Measurements from ENCODE around the gene TPD52L2.

TPD52L2 gene

GRCh38 chr20:63854069-63854765, 10.9 kb upstream of the TPD52L2 start:
- Histone ChIP-seq H4K20me1 (ENCODE audit: insufficient read depth, low read length, poor library complexity, severe bottlenecking) (no peaks in the 10 kb centered on the region), H3K4me3 (ENCODE audit: low read length, poor library complexity, severe bottlenecking) (no peak overlapping the region), H3K9me2 (replicated peaks; ENCODE audit: low read depth, low read length) (no peaks in the 10 kb centered on the region), H3K9ac (ENCODE audit: low read depth, low read length, poor library complexity, severe bottlenecking) (peak overlapping the region; percentile 36), H3K4me1 (ENCODE audit: insufficient read depth, low read length, poor library complexity, severe bottlenecking) (peaks cover 37% of the 10 kb centered on the region), H3K4me2 (ENCODE audit: low read depth, low read length, poor library complexity, severe bottlenecking) (peak overlapping the region; percentile 44), H3K9me3 (ENCODE audit: insufficient read depth, low read depth, low read length) (no peaks in the 10 kb centered on the region), H3K36me3 (ENCODE audit: insufficient read depth, low read length) (no peaks in the 10 kb centered on the region), H3F3A (ENCODE audit: low read depth) (no peaks in the 10 kb centered on the region), H3K27me3 (ENCODE audit: insufficient read depth, low read length, poor library complexity, severe bottlenecking) (no peaks in the 10 kb centered on the region), H2AFZ (ENCODE audit: low read length) (no peak overlapping the region), H3K79me2 (ENCODE audit: insufficient read depth, low read length) (no peaks in the 10 kb centered on the region)
- no peak for TF ChIP-seq EZH2phosphoT487 (IDR thresholded peaks at IDR 0.05; ENCODE audit: borderline replicate concordance)
- TF ChIP-seq, protein P1, sequence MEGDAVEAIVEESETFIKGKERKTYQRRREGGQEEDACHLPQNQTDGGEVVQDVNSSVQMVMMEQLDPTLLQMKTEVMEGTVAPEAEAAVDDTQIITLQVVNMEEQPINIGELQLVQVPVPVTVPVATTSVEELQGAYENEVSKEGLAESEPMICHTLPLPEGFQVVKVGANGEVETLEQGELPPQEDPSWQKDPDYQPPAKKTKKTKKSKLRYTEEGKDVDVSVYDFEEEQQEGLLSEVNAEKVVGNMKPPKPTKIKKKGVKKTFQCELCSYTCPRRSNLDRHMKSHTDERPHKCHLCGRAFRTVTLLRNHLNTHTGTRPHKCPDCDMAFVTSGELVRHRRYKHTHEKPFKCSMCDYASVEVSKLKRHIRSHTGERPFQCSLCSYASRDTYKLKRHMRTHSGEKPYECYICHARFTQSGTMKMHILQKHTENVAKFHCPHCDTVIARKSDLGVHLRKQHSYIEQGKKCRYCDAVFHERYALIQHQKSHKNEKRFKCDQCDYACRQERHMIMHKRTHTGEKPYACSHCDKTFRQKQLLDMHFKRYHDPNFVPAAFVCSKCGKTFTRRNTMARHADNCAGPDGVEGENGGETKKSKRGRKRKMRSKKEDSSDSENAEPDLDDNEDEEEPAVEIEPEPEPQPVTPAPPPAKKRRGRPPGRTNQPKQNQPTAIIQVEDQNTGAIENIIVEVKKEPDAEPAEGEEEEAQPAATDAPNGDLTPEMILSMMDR (conservative IDR thresholded peaks at IDR 0.05; ENCODE audit: low read length) = no peak

DNA sequence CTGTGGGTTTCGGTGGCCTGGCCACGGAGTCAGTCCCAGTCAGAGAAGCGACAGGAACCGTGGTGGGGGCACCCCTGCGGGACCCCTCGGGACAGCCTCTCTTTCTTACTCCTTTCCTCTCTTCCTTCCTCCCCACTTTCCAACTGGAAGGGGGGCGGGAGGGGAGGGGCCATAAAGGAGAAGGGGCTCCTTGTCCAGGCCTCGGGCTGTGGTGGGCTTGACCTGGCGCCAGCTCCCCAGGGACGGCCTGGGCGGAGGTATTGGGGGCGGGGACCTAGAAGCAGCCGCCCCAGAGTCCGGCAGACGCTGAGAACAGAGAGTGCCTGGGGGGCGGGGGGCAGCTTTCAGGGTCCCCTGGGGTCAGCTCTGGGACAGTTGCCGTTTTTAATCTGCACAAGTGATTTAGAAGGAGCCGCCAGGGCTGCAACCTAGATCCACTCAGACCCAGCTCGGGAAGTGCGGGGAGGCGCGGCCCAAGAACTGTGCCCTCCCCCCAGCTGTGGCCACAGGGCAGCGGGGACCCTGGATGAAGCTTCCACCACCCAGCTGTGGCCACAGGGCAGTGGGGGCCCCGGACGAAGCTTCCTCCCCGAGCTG, 10.2 kb upstream of the TPD52L2 start:
- no peaks in the 10 kb centered on the region for H3K36me3 ChIP-seq (ENCODE audit: insufficient read depth, low read length)
- H4K20me1 ChIP-seq (ENCODE audit: insufficient read depth, low read length, poor library complexity, severe bottlenecking) = no peaks in the 10 kb centered on the region
- peaks cover 42% of the 10 kb centered on the region for H3K4me1 ChIP-seq (ENCODE audit: insufficient read depth, low read length, poor library complexity, severe bottlenecking)
- TF ChIP-seq EZH2phosphoT487 (IDR thresholded peaks at IDR 0.05; ENCODE audit: borderline replicate concordance) = no peak
- TF ChIP-seq, protein P1 (conservative IDR thresholded peaks at IDR 0.05; ENCODE audit: low read length) = no peak
- H3F3A ChIP-seq (ENCODE audit: low read depth) = no peaks in the 10 kb centered on the region
- H3K27me3 ChIP-seq (ENCODE audit: insufficient read depth, low read length, poor library complexity, severe bottlenecking) = no peaks in the 10 kb centered on the region
- no peaks in the 10 kb centered on the region for H3K9me2 ChIP-seq (replicated peaks; ENCODE audit: low read depth, low read length)
- H3K9ac ChIP-seq (ENCODE audit: low read depth, low read length, poor library complexity, severe bottlenecking) = peak overlapping the region; percentile 36
- no peaks in the 10 kb centered on the region for H3K79me2 ChIP-seq (ENCODE audit: insufficient read depth, low read length)
- no peak overlapping the region for H3K4me2 ChIP-seq (ENCODE audit: low read depth, low read length, poor library complexity, severe bottlenecking)
- no peak overlapping the region for H3K4me3 ChIP-seq (ENCODE audit: low read length, poor library complexity, severe bottlenecking)
- H3K9me3 ChIP-seq (ENCODE audit: insufficient read depth, low read depth, low read length) = no peaks in the 10 kb centered on the region
- H2AFZ ChIP-seq (ENCODE audit: low read length) = no peak overlapping the region

GRCh38 chr20:63855363-63856097, 9.5 kb upstream of the TPD52L2 start:
- Histone ChIP-seq H2AFZ (ENCODE audit: low read length) (no peak overlapping the region), H3K9me2 (replicated peaks; ENCODE audit: low read depth, low read length) (no peaks in the 10 kb centered on the region), H3K4me3 (ENCODE audit: low read length, poor library complexity, severe bottlenecking) (no peak overlapping the region), H3F3A (ENCODE audit: low read depth) (no peaks in the 10 kb centered on the region), H4K20me1 (ENCODE audit: insufficient read depth, low read length, poor library complexity, severe bottlenecking) (no peaks in the 10 kb centered on the region), H3K79me2 (ENCODE audit: insufficient read depth, low read length) (no peaks in the 10 kb centered on the region), H3K4me1 (ENCODE audit: insufficient read depth, low read length, poor library complexity, severe bottlenecking) (peaks cover 42% of the 10 kb centered on the region), H3K9ac (ENCODE audit: low read depth, low read length, poor library complexity, severe bottlenecking) (no peak overlapping the region), H3K36me3 (ENCODE audit: insufficient read depth, low read length) (no peaks in the 10 kb centered on the region), H3K27me3 (ENCODE audit: insufficient read depth, low read length, poor library complexity, severe bottlenecking) (no peaks in the 10 kb centered on the region), H3K9me3 (ENCODE audit: insufficient read depth, low read depth, low read length) (no peaks in the 10 kb centered on the region), H3K4me2 (ENCODE audit: low read depth, low read length, poor library complexity, severe bottlenecking) (no peak overlapping the region)
- no peak for TF ChIP-seq EZH2phosphoT487 (IDR thresholded peaks at IDR 0.05; ENCODE audit: borderline replicate concordance)
- TF ChIP-seq, protein P1 (conservative IDR thresholded peaks at IDR 0.05; ENCODE audit: low read length) = no peak

Measured in Loucy (cell line).